ENCODE results near the gene GYG1. TPM values are rescaled to one million over a fixed set of nuclear protein-coding genes. Genes with fewer than 3 reads are reported as not detected.
"Not testable (repeated sequence)": the region's sequence is repeated elsewhere in the genome, so short reads cannot be mapped to it uniquely, and the experiment has no call there.

GYG1 gene
- total RNA-seq, 1 experiment from 2014 or later: 34.8 TPM

- POLR2A ChIA-PET; H3K27ac Mint-ChIP-seq; H3K4me3 Mint-ChIP-seq; DNase-seq (ENCODE audit: low spot score); ATAC-seq; H3K36me3 Mint-ChIP-seq; H3K9me3 Mint-ChIP-seq; CTCF ChIA-PET: not testable (repeated sequence)
- H3K4me1 Mint-ChIP-seq: peaks cover 35% of the 10 kb centered on the region
- peaks cover 12% of the 10 kb centered on the region for H3K27me3 Mint-ChIP-seq (ENCODE audit: low read depth)
Measured at GRCh38 chr3:148987551-148987950, 3.8 kb upstream of the GYG1 start.

GRCh38 chr3:148990236-148990635, 1.1 kb upstream of the GYG1 start:
- POLR2A ChIA-PET: no interaction called here
- TF ChIP-seq JUN (CRISPR knock-in tag; IDR thresholded peaks at IDR 0.05) (no peak), PREB (CRISPR knock-in tag; IDR thresholded peaks at IDR 0.05; ENCODE audit: borderline replicate concordance) (no peak), CBFB (CRISPR knock-in tag; IDR thresholded peaks at IDR 0.05; ENCODE audit: low read depth) (no peak), CREM (CRISPR knock-in tag; IDR thresholded peaks at IDR 0.05) (no peak), RORB (CRISPR knock-in tag; IDR thresholded peaks at IDR 0.05) (no peak), JAZF1 (CRISPR knock-in tag; IDR thresholded peaks at IDR 0.05) (no peak), ARID4B (CRISPR knock-in tag; IDR thresholded peaks at IDR 0.05; ENCODE audit: borderline replicate concordance) (no peak), ZNF232 (CRISPR knock-in tag; IDR thresholded peaks at IDR 0.05) (no peak), ZBTB43 (CRISPR knock-in tag; IDR thresholded peaks at IDR 0.05) (no peak), PRDM15 (CRISPR knock-in tag; IDR thresholded peaks at IDR 0.05) (no peak), NFE2L1 (CRISPR knock-in tag; IDR thresholded peaks at IDR 0.05) (no peak), ZNF416 (CRISPR knock-in tag; IDR thresholded peaks at IDR 0.05) (no peak), ATF3 (CRISPR knock-in tag; conservative IDR thresholded peaks at IDR 0.05) (no peak), ATF1 (CRISPR knock-in tag; IDR thresholded peaks at IDR 0.05) (no peak), ZNF138 (CRISPR knock-in tag; conservative IDR thresholded peaks at IDR 0.05) (no peak), ATF6 (CRISPR knock-in tag; IDR thresholded peaks at IDR 0.05) (no peak), TEAD4 (CRISPR knock-in tag; IDR thresholded peaks at IDR 0.05) (no peak), TP53 (CRISPR knock-in tag; IDR thresholded peaks at IDR 0.05) (no peak), ATF2 (CRISPR knock-in tag; IDR thresholded peaks at IDR 0.05; ENCODE audit: borderline replicate concordance, low read depth) (no peak)

More at GRCh38 chr3:148990236-148990635, 1.1 kb upstream of the GYG1 start:
- Mint-ChIP-seq H3K27ac (no peak overlapping the region), H3K27me3 (ENCODE audit: low read depth) (peaks cover 17% of the 10 kb centered on the region), H3K4me3 (peak overlapping the region; percentile 71), H3K4me1 (peaks cover 42% of the 10 kb centered on the region), H3K36me3 (peaks cover 5% of the 10 kb centered on the region; the same call in 1 of the 2 replicates), H3K9me3 (no peaks in the 10 kb centered on the region)
- DNase-seq (ENCODE audit: low spot score): no peak
- CTCF ChIA-PET: interaction anchor here (1.0 to 2.5 kb wide), 4 partner anchors 31 to 131 kb away, joined by 3 to 23 read pairs (median 4); no protein-coding TSS in a partner anchor
- no peak for ATAC-seq
